Esophagus squamous epithelium (tissue), 4 donors: ENCODE measurements around the gene DNPEP.

ENCODE experiments used
- CTCF ChIP-seq, 6 experiments: fragments of 450-650 bp in 4 of 6; fragments of 200-600 bp in 2 of 6; sonication (generic) in 2 of 6; IDR thresholded peaks; one replicate each; pipeline ENCODE4 v1.5.1; 2016 to 2019; ENCODE audit warnings: antibody characterized with exemption in 6 of 6, mild to moderate bottlenecking in 4 of 6, moderate library complexity in 4 of 6
- POLR2A ChIP-seq, 4 donors: fragments of 450-650 bp; IDR thresholded peaks; one replicate each; pipeline ENCODE4 v1.6.1; 2017; ENCODE audit warnings: antibody characterized with exemption in 4 of 4, mild to moderate bottlenecking in 4 of 4, moderate library complexity in 3 of 4

- TF ChIP-seq POLR2A (IDR thresholded peaks at IDR 0.05): no peak
- TF ChIP-seq CTCF (IDR thresholded peaks at IDR 0.05): no peak
Measured at GRCh38 chr2:219423652-219424377, 36.1 kb upstream of the DNPEP start.
